MV-4-11 (cell line): Measurements from ENCODE around the gene MTA2.
A peak's percentile ranks its signal among the peaks of the same experiment; 100 is the strongest.
"Not testable (repeated sequence)": the region's sequence is repeated elsewhere in the genome, so short reads cannot be mapped to it uniquely, and the experiment has no call there.

ENCODE experiments used
- DNase-seq: peaks from one replicate; lab custom pipeline; 2025; lab: John Stamatoyannopoulos, UW

MTA2 gene

GRCh38 chr11:62566247-62566646, 35.4 kb downstream of the MTA2 start:
- DNase-seq, result no peak

- DNase-seq, result no peak
Measured at GRCh38 chr11:62565100-62565802, 36.4 kb downstream of the MTA2 start.

- DNase-seq, result not testable (repeated sequence)
Measured at GRCh38 chr11:62561677-62562230, 39.9 kb downstream of the MTA2 start.

GRCh38 chr11:62560566-62561103, 41.0 kb downstream of the MTA2 start:
- DNase-seq, result peak; percentile 85

DNA sequence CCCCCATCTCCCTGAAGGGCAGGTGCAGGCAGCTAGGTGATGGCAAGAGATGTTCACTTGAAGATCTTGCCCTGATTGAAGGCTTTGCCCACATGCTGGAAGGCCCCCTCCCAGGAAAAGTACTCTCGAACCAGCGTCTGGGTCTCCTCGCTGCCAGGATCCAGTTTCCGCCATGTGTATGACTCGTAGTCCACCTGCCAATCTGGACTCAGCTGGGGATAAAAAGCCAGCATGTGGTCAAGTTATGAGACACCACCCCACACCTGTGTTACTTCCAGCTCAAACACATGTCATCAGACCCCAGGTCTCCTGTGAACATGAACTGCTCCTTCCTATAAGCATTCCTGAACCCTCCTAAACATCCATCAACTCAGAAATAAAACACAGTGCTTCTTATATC, 42.0 kb downstream of the MTA2 start:
- DNase-seq, result not testable (repeated sequence)

DNA sequence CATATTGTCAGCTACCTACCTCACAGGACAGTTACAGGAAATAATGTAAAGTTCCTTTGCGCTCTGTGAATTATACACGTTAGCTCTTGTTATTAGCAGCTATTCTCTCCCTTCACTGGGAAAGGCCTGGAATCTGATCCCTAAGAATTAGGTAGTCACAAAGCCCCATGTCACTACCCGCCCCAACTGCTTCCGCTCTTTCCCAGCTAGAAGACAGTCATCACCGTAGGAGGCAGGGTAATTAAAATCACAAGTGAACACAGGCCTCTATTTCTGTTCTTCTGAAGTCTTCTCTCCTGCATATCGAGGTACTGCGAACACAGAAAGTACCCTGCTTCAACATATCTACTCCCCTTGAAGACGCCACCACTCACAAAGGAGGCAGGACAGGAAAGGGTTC, 42.5 kb downstream of the MTA2 start:
- no peak for DNase-seq

GRCh38 chr11:62558669-62559068, 43.0 kb downstream of the MTA2 start:
- DNase-seq, result no peak

- DNase-seq, result peak; percentile 65
Measured at GRCh38 chr11:62556875-62557631, 44.6 kb downstream of the MTA2 start.

DNA sequence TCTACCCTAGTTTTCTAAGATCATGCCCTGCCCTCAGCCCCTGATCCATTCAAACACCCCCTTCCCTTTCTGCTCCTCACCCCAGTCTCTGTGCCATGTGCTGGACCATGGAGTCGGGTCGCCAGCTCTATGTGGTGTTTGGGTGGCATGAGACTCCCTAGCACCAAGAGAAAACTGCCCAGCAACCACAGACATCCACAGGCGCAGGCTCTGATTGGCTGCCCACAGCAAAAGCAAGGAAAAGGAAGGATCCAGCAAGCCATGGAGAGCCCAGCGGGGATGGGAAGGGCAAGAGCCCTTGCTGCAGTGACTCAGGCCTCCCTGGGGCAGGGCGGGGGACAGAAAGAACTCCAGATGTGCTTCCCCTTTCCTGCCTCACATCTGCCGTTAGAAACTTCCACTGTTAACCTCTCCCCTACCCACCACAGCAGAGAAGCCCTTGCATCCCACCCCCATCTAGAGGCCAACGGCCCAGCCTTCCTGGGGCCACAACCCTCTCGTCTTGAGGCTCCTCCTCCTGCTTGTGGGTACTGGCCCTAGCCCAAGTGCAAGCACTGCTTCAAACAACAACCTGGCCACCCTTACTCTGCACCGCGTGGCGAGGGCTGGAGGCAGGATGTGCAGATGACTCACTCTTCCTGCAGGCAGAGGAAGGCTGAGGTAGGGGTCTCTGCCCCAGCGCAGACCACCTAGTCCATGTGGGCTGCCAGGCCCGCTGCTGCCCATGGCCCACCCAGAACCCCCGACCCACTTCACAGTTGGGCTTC, 45.4 kb downstream of the MTA2 start:
- peak; percentile 99 for DNase-seq

DNA sequence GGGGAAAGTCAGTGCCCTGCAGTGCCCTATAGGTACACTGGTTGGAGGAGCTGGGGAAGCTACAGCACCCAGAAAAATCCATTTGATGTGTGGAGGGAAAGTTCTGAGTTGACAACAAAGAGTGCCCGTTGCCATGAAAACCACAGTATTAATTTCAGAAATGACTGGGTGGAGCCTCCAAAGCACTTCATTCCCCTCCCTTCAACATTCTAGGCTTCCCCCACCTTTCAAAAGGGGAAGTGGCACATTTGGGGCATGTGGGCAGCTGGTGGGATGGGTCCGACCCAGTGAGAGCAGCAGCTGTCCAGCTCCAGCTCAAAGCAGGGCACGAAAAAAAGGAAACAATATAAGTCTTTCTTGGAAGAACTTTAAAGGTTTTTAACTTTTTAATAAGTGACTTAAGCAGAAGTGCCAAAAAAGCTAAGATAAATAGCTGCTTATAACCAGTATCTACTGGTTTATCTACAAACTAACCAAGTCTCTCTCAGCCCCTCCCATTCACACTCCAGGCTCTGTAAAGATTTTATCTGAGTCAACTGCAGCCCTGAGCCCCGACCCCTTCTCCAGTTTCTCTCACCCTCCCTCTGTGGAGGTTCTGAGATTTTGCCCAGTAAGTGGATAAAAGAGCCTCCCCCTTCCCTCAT, 46.1 kb downstream of the MTA2 start:
- peak; percentile 98 for DNase-seq

DNA sequence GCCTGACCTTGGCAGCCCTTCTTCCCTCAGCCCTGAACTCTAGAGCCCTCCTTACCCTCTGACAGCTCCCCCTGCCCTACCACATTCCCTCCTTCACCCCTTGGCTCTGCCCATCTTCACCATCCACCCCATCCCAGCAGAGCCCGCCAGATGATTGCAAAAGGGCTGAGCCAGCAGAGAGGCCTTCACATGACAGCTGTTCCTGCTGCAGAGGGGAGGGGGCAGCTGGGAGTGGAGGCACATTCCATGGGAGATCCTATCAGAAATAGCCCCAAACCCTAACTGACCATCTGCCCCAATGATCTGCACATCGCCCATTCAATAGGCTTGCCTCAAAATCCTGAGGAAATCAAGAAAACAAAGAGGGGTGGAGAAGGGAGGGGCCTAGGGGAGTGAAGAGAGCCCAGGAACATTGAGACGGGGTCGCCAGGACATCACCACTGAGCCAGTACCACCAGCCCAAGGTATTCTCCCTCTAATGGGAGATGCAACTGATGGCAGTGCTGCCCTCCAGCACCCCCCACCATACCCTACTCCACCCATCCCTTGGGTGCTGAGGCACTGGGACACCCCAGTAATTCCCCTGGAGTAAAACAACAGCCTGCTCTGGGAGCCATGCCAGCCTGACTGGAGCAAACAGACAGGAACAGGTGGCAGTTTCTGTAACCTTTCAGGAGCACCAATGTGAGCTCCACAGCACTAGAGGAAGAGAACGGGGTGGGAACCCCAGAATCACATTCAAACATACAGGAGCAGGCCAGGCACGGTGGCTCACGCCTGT, 47.1 kb downstream of the MTA2 start:
- DNase-seq, result peak; percentile 11

DNA sequence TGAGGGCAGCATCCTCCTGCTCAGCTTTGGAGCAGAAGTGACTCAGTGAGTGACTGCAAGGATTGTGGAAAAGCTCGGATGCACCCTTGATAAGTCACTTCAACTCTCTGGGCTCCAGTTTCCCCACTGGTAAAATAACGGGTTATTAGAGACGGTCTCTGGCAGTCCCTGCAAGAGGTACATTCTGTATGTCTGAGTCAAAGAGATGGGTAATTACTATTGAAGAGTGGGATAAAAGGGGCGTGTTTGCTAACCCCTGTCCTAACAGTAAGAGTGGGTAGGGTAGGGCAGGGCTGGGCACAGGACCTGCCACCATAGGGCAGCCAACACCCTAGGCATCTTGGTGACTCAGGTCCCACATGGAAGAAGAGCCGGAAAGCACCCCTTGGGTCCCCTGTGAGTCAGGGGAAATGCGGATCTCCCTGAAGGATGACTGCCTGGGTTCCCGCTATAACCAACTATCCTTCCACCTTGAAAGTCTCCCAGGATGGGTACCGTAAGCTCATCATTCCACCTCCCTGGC, 47.8 kb downstream of the MTA2 start:
- no peak for DNase-seq

- DNase-seq, result peak; percentile 90
Measured at GRCh38 chr11:62553080-62553838, 48.4 kb downstream of the MTA2 start.

GRCh38 chr11:62552485-62553079, 49.1 kb downstream of the MTA2 start:
- DNase-seq, result peak; percentile 66

DNA sequence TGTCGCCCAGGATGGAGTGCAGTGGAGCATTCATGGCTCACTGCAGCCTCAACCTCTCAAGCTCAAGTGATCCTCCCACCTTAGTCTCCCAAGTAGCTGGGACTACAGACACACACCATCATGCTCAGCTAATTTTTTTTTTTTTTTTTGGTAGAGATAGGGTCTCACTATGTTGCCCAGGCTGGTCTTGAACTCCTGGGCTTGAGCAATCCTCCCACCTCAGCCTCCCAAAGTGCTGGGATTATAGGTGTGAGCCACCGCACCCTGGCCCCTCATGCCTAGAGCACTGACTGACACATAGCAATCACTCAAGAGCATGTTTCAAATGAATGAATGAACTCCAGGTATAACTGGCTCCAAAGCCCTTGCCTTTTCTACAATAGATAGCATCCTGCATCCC, 51.2 kb downstream of the MTA2 start:
- DNase-seq, result not testable (repeated sequence)

DNA sequence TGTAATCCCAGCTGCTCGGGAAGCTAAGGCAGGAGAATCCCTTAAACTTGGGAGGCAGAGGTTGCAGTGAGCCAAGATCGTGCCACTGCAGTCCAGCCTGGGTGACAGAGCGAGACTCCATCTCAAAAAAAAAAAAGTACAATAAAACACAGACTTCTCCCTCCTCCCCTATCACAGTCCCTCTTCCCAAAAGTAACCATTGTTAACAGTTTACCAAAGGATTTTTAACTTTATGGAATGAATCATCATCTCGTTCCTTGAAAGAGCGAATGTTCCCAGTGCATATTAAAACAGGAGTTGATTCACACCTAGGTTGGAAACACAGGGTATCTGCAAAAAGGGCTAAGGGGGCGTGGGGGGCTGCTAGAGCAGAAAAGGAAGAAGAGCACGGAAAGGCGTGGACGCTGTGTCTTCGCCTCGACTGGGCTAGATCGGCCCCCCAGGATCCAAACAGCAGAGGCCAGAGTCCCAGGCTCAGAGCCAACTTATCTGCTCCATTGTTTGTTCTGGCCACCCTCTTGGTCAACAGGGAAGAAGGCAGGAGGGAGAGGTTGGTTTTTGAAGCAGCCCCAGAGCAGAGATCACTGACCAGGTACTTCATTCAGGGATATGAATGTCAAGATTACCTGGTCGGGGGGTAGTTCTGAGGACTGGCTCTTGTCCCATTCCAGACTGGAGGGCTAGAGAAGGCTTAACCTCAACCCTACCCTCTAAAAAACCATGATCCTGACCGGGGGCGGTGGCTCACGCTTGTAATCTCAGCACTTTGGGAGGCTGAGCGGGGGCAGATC, 52.9 kb downstream of the MTA2 start:
- no peak for DNase-seq

DNA sequence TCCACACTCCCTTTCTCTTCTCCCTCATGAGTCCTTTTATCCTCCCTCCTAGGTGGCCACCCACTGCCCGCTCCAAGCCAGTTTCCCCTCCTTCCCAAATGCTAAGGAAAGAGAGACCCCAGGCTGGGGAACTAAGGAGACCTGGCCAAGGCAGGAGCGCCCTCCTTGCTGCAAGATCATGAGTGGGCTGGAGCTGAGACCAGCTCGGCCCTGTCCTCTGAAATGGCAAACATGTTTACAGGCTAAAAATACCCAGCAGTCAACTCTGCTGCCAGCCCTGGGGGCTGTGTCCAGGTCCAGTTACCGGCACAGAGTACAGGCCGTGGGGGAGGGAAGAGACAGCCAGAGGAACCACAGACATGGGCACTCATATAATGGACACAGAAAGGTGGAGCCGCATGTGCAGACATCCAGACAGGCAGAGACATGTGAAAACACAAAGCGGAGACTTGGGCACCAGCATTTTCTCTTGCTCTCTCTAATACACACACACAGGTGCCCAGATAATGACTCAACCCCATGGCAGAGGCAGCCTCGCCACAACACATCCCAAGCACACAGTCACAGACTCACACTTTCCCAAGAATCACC, 53.9 kb downstream of the MTA2 start:
- DNase-seq, result no peak

GRCh38 chr11:62546929-62547625, 54.6 kb downstream of the MTA2 start:
- DNase-seq, result no peak
